Activated CD8-positive, alpha-beta memory T cell treated with anti-CD3 and anti-CD28 coated beads, Interleukin-2, amount 10 ng/mL, durations not matched to agents 7 days and 5 days (primary cell): ENCODE results near the gene C16orf89. TPM values are rescaled to one million over a fixed set of nuclear protein-coding genes. Genes with fewer than 3 reads are reported as not detected.
"Not testable (repeated sequence)": the region's sequence is repeated elsewhere in the genome, so short reads cannot be mapped to it uniquely, and the experiment has no call there.

Experiments
- ATAC-seq: fragments of 150-1000 bp; cut with Tn5 transposase; one replicate; pipeline ENCODE4 v1.10.0; 2021; ENCODE audit warnings: moderate library complexity
- CTCF ChIA-PET: fragments of 350-600 bp; sonication (Branson Sonifier 250); formaldehyde crosslinking; loops from one replicate; lab custom pipeline; 2021; ENCODE audit warnings: antibody characterized with exemption; lab: Charles Lee
- DNase-seq: peaks from one replicate; pipeline ENCODE4 v3.0.0-alpha.2; 2020
- H3K27ac Mint-ChIP-seq: one replicate; pipeline ENCODE4 v1.8.0; 2021; ENCODE audit warnings: mild to moderate bottlenecking, mixed read lengths
- H3K27me3 Mint-ChIP-seq: one replicate; pipeline ENCODE4 v1.8.0; 2021; ENCODE audit warnings: mixed read lengths
- H3K36me3 Mint-ChIP-seq: one replicate; pipeline ENCODE4 v1.8.0; 2021; ENCODE audit warnings: mild to moderate bottlenecking, mixed read lengths
- H3K4me1 Mint-ChIP-seq: one replicate; pipeline ENCODE4 v1.8.0; 2021; ENCODE audit warnings: mixed read lengths
- H3K4me3 Mint-ChIP-seq: one replicate; pipeline ENCODE4 v1.8.0; 2021; ENCODE audit warnings: mild to moderate bottlenecking, moderate library complexity, mixed read lengths
- H3K9me3 Mint-ChIP-seq: one replicate; pipeline ENCODE4 v1.8.0; 2022; ENCODE audit warnings: low read depth, mixed read lengths
- total RNA-seq, 2 experiments: library from RNA; stranded (reverse); gene quantifications; one replicate each; pipeline ENCODE4 v1.2.3, GENCODE V29; 2021

C16orf89 gene
- total RNA-seq, 2 experiments from 2014 or later: not detected

DNA sequence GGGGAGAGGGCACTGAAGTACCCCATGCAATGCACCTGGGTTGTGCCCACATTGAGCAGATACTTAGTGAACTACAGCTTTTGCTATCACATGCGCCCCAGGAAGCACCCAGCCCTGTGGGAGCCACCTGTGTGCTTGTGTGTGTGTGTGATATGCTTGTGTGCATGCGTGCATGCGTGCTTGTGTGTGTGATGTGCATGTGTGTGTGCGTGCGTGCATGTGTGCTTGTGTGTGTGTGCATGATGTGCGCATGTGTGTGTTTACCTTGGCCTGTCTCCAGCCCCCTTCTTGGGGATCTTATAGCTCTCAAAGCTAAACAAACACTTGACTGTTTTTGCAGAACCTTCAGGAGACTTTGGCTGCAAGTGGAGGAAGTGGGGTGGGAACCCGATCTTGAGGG is 841 bp downstream of the C16orf89 start:
- no peak overlapping the region for H3K27ac Mint-ChIP-seq
- H3K4me3 Mint-ChIP-seq: no peak overlapping the region
- H3K4me1 Mint-ChIP-seq: peaks cover 4% of the 10 kb centered on the region
- ATAC-seq (no peak), DNase-seq (no peak)
- H3K27me3 Mint-ChIP-seq: no peaks in the 10 kb centered on the region
- H3K36me3 Mint-ChIP-seq: no peaks in the 10 kb centered on the region
- CTCF ChIA-PET: no interaction called here
- no peaks in the 10 kb centered on the region for H3K9me3 Mint-ChIP-seq

DNA sequence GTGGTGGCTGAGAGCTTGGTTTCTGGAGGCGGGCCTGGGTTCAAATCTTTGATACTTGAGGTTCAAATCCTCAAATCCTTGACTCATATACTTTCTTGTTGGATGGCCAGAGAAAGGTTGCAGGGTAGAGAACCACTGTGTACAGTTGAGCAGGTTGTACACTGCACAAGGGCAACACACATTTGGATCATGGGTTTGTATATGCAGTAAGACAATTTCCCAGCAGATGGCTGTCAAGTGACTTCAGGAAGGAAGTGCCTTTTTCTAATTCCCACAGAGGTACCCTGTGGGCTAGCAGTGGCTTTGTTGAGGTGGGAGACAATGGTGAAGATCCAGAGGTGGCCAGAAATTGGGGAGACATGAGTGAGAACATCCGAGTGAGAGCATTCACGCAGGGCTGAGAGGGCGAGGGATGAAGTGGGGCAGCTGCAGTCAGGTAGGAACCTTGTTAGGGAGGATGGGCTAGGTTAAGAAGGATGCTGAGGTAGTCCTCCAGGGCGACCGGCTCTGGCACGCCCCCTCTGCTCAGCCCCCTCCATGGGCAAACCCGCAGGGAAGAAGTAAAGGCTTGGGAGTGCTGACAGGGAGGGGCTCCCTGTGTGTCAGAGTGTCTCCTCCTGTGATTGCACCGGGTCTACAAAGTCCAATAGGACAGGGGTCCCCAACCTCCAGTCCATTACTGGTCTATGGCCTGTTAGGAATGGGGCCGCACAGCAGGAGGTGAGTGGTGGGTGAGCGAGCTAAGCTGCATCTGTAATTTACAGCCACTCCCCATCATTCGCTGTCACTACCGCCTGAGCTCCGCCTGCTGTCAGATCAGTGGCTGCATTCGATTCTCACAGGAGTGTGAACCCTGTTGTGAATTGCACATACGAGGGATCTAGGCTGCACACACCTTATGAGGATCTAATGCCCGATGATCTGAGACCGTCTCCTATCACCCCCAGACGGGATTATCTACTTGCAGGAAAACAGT is 2.7 kb downstream of the C16orf89 start:
- no peak overlapping the region for H3K27ac Mint-ChIP-seq
- peaks cover 4% of the 10 kb centered on the region for H3K4me1 Mint-ChIP-seq

DNA sequence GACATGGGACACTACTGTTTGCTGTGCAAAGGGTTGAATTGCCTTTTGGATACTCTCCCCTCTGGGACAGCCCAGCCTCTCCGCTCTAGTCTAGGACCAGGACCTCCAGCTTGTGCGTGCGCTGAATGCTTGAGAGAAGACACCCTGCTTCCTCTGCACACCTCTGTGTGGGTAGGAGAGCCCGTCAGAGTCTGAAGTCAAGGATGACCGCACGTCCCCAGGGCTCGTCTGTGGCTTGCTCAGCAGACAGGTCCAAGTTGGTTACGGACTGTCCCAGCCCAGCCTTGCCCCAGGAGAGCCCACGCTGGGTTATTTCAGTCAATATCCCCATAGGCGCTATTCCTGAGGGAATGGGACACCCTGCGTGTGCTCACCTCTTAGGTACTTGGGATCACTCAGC is 3.7 kb downstream of the C16orf89 start:
- no peak overlapping the region for H3K4me3 Mint-ChIP-seq

More for the DNA sequence above, 2.7 kb downstream of the C16orf89 start:
- DNase-seq (no peak), ATAC-seq (no peak)
- no peak overlapping the region for H3K4me3 Mint-ChIP-seq
- H3K9me3 Mint-ChIP-seq: no peaks in the 10 kb centered on the region
- H3K27me3 Mint-ChIP-seq: no peaks in the 10 kb centered on the region
- H3K36me3 Mint-ChIP-seq: no peaks in the 10 kb centered on the region
- CTCF ChIA-PET: interaction anchor here (1.2 to 1.8 kb wide), 2 partner anchors 9 to 22 kb away, joined by 4 to 5 read pairs; partner anchors contain the start of gene ALG1

DNA sequence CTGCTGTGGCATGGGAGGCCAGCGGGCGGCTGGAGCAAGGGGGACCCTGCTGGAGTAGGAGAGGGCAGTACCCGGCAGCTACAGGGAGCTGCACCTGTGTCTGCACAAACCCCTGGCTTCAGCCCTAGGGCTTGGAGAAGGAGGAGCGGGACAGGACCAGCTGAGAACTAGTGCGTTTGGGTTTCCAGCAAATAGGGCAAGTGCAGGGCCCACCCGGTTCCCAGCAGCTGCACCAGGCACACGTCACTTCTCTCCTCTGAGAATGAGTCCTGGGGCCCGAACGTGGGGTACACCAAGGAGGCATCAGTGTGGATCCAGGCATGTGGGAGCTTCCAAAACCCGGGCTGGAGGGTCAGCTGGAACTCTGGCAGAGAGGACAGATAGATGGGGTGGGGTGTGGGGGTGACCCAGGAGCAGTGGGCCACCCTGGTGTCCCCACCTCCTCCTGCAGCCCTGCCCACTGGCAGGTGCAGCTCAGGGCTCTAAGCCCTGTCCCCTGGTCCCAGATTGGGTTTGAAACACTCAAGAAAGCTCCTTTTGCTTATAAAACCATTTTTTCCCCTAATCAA is 5.6 kb downstream of the C16orf89 start:
- no peaks in the 10 kb centered on the region for H3K36me3 Mint-ChIP-seq
- no peak for ATAC-seq
- no peak overlapping the region for H3K27ac Mint-ChIP-seq
- H3K4me1 Mint-ChIP-seq: peaks cover 4% of the 10 kb centered on the region
- H3K4me3 Mint-ChIP-seq: no peak overlapping the region
- no peaks in the 10 kb centered on the region for H3K27me3 Mint-ChIP-seq
- CTCF ChIA-PET: interaction anchor here (1.2 to 1.6 kb wide), 2 partner anchors 9 to 25 kb away, joined by 3 to 4 read pairs; no protein-coding TSS in a partner anchor
- no peaks in the 10 kb centered on the region for H3K9me3 Mint-ChIP-seq
- no peak for DNase-seq

More for the DNA sequence above, 3.7 kb downstream of the C16orf89 start:
- ATAC-seq (no peak), DNase-seq (no peak)
- no peak overlapping the region for H3K27ac Mint-ChIP-seq
- no peaks in the 10 kb centered on the region for H3K27me3 Mint-ChIP-seq
- peaks cover 4% of the 10 kb centered on the region for H3K4me1 Mint-ChIP-seq
- no peaks in the 10 kb centered on the region for H3K9me3 Mint-ChIP-seq
- H3K36me3 Mint-ChIP-seq: no peaks in the 10 kb centered on the region
- CTCF ChIA-PET: interaction anchor here (1.2 to 1.8 kb wide), 2 partner anchors 10 to 23 kb away, joined by 4 to 5 read pairs; partner anchors contain the start of gene ALG1

DNA sequence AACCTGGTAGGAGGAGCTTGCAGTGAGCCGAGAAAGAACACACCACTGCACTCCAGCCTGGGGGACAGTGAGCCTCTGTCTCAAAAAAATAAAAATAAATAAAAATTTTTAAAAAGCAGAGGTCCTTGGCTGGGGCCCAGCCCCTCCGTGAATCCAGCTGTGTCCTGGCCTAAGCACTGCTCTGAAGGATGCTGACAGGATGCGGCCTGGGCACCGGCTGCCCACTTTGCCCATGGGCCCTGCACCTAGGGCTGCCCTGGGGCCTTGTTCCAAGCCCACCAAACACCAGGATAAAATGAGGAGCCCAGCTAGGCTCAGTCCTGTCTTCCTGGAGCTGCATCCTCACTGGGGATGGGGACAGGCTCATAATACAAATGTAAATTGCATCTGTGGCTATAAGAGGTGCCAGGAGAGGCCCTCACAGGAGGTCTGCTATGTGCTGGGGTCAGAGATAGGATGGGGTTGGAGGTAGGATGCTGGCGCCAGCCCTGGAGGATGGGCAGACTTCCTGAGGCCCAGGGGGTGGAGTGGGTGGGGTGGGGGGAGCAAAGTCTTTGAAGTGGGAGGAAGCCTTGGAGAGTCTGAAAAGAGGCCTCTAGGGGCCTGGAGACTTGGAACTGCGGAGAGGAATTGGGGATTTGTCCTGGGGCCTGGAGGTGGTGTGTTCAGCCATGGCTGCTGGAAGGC is 6.2 kb downstream of the C16orf89 start:
- Mint-ChIP-seq H3K9me3 (no peaks in the 10 kb centered on the region), H3K27me3 (no peaks in the 10 kb centered on the region), H3K4me3 (no peak overlapping the region), H3K36me3 (no peaks in the 10 kb centered on the region), H3K27ac (no peak overlapping the region), H3K4me1 (peaks cover 4% of the 10 kb centered on the region)
- CTCF ChIA-PET: interaction anchor here (1.2 to 1.6 kb wide), 2 partner anchors 8 to 25 kb away, joined by 3 to 4 read pairs; no protein-coding TSS in a partner anchor
- ATAC-seq (no peak), DNase-seq (no peak)

DNA sequence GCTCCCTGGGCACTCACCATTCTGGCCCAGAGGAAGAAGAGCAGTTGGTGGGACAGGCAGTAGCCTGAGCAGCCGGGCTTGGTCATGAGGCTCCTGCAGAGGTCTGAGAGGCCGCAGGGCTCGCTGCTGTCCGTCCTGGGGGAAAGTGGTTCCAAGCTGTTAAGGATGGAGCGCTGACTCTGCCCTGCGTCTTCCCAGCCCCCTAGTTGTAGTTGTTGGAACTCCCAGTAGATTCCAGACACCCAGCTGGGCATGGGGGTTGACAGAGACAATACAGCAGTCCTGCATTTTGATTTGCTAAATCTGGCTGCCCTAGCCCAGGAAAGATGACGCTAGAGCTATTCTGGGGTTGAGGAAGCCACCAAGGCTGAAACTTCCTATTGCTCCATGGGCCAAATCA is 7.3 kb downstream of the C16orf89 start:
- Mint-ChIP-seq H3K4me1 (peaks cover 4% of the 10 kb centered on the region), H3K9me3 (no peaks in the 10 kb centered on the region), H3K4me3 (no peak overlapping the region), H3K27ac (no peak overlapping the region), H3K36me3 (no peaks in the 10 kb centered on the region), H3K27me3 (no peaks in the 10 kb centered on the region)
- CTCF ChIA-PET: no interaction called here
- ATAC-seq (no peak), DNase-seq (no peak)

DNA sequence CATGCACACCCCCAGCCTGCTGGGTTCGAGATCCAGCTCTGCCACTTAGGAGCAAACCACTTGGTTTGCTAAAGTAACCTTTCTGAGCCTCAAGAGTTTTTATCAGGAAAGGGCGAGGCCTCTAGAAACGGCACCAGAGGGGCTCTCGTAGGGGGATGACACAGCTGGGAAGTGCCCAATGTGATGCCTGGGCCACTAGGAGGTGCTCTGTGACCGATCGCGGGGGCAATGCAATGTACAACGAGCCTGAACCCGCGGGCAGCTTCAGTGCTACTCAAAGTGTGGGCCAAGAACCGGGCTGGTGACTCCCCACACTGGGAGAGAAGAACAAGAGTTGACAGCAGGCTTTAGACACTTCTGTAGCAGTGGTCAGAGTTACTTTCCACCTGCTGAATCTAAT is 9.4 kb downstream of the C16orf89 start:
- Mint-ChIP-seq H3K36me3 (no peaks in the 10 kb centered on the region), H3K9me3 (no peaks in the 10 kb centered on the region), H3K4me1 (no peaks in the 10 kb centered on the region), H3K27ac (no peak overlapping the region), H3K27me3 (peaks cover 2% of the 10 kb centered on the region), H3K4me3 (no peak overlapping the region)
- CTCF ChIA-PET: interaction anchor here (0.8 to 2.3 kb wide), 7 partner anchors 14 to 560 kb away, joined by 4 to 12 read pairs (median 5); no protein-coding TSS in a partner anchor
- DNase-seq (peak; percentile 64), ATAC-seq (peak; percentile 90)

DNA sequence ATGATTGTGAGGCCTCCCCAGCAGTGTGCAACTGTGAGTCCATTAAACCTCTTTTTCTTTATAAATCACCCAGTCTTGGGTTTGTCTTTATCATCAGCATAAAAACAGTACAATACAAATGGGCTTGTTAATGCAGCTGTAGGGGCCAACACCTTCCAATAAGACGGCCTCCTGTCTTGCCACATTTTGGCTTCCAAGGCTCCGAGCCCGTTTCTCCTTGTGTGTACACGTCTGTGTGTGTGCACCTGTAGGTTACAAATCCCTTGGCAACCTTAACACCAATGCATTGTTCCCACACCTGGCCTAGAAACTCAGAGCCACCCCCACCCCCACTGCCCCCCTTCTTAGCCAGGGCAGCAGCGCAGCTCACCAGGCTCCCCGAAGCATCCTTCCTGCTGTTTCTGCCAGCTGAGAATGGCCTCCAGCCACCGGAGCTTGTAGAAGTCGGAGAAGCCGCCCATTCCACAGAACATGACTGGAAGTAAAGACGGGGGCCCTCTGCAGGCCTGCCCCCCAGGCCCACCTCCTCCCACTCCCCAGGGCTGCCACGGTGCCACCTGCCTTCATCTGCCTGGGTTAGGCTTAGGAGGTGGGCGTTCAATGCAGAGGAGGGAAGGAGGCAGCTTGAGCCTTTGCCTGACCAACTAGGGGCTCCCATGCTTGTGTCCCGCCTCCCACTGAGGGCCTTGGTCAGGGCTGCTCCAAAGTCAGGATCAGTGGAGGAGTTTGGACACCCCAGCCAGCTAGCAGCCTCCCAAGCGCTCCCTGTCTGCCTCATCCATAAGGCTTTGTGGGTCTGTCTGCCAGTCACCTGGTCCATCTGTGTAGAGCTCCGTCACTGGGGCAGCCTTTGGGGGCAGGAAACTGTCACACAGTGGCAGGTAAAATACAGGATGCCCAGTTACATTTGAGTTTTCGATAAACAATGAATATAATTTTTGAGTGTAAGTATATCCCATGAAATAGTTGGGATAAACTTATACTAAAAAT is 10.6 kb downstream of the C16orf89 start:
- no peaks in the 10 kb centered on the region for H3K9me3 Mint-ChIP-seq
- no peak for ATAC-seq
- no peaks in the 10 kb centered on the region for H3K36me3 Mint-ChIP-seq
- peaks cover 12% of the 10 kb centered on the region for H3K27me3 Mint-ChIP-seq
- H3K4me1 Mint-ChIP-seq: no peaks in the 10 kb centered on the region
- CTCF ChIA-PET: interaction anchor here (1.6 to 2.3 kb wide), 3 partner anchors 30 to 37 kb away, joined by 5 to 12 read pairs (median 7); no protein-coding TSS in a partner anchor
- no peak overlapping the region for H3K27ac Mint-ChIP-seq
- DNase-seq: no peak
- no peak overlapping the region for H3K4me3 Mint-ChIP-seq

DNA sequence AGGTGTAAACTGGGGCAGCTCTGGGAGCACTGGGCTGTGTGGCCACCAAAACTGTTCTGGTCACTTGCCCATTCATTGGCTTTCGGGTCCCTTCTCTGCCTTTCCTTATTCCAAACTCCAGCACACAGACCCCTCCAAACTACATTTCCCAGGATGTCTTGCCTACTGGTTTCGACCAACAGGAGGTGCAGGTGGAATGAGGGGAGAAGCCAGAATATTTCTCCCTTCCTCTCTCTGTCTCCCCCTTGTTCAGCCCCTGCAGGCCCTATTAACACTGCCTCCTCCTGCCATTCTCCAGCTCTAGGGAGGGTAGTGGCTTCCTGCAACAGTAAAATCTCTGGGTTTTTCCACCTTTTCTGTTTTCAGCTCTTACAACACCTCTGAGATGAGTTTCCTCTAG is 18.8 kb downstream of the C16orf89 start:
- Mint-ChIP-seq H3K36me3 (no peaks in the 10 kb centered on the region), H3K27me3 (peaks cover 29% of the 10 kb centered on the region), H3K27ac (no peak overlapping the region), H3K4me3 (no peak overlapping the region), H3K9me3 (no peaks in the 10 kb centered on the region), H3K4me1 (no peaks in the 10 kb centered on the region)
- DNase-seq (no peak), ATAC-seq (no peak)
- CTCF ChIA-PET: no interaction called here

DNA sequence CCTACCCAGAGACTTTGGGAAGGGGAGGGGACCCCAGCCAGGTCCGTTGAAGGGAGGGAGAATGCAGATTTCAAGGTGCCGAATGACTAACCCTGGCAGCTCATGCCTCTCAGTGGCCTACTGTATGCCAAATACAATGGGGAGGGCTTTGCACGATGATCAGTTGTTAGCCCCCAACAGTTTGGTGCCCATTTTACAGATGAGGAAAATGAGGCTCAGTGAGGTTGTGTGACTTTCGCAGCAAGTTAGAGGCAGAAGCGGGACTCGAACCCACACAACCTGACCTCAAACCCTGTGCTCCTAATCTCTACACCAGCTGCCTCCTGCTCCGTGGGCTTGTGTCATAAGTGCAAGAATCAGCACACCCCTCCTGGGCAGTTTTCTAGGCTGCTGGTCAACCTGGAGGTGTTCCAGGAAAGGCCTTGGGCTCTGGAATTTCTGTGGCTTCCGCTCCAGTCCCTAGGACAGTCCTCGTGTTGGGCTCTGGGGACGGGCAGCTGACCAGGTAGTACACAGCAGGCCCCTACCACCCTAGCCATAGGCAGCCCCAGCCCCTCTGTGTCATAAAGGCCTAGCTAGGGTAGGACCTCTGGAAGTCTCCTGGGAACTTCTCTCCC is 20.1 kb downstream of the C16orf89 start:
- ATAC-seq (no peak), DNase-seq (no peak)
- Mint-ChIP-seq H3K4me3 (no peak overlapping the region), H3K9me3 (no peaks in the 10 kb centered on the region), H3K4me1 (no peaks in the 10 kb centered on the region), H3K36me3 (no peaks in the 10 kb centered on the region), H3K27ac (no peak overlapping the region), H3K27me3 (peaks cover 21% of the 10 kb centered on the region)
- CTCF ChIA-PET: no interaction called here

DNA sequence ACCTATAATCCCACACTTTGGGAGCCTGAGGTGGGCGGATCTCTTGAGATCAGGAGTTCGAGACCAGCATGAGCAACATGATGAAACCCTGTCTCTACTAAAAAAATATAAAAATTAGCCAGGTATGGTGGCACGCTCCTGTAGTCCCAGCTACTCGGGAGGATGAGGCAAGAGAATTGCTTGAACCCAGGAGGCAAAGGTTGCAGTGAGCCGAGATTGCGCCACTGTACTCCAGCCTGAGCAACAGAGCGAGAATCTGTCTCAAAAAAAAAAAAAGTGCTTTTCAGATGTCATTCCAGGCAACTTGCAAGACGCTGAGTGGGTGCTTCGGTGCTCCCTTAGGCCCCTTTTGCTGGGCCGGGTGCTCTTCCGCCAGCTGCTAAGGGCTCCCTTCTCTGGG is 21.2 kb downstream of the C16orf89 start:
- H3K4me1 Mint-ChIP-seq, H3K36me3 Mint-ChIP-seq, CTCF ChIA-PET, H3K27ac Mint-ChIP-seq, H3K4me3 Mint-ChIP-seq, DNase-seq, ATAC-seq, H3K9me3 Mint-ChIP-seq: not testable (repeated sequence)
- H3K27me3 Mint-ChIP-seq: peaks cover 12% of the 10 kb centered on the region

DNA sequence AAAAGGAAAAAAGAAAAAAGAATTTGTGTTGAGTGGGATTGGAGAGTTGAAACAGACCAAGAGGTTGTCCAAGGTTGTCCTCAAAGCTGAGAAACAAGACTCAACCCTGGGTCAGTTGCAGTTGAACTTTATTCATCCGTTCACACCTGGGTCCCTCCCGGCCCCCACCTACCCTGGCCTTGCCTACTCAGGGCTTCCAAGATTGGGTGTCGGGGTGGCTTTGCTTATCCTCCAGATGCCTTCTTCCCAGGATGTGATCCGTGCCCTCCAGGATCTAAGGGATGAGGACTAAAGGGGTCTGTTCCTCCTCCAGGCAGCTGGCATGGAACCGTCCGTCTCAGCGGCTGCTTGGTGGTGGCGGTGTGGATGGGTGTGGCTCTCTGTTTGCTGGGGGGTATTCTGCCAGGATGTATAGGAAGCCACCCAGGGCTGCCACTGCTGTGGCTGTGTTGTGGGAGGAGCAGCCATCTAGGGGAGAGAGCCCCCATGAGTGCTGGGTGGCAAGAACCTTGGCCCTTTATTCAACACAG is 21.7 kb downstream of the C16orf89 start:
- Mint-ChIP-seq H3K4me3 (no peak overlapping the region), H3K4me1 (no peaks in the 10 kb centered on the region), H3K9me3 (no peaks in the 10 kb centered on the region), H3K36me3 (no peaks in the 10 kb centered on the region), H3K27ac (no peak overlapping the region), H3K27me3 (peaks cover 8% of the 10 kb centered on the region)
- ATAC-seq: no peak
- no peak for DNase-seq
- CTCF ChIA-PET: no interaction called here
